ENCODE measurements around the gene NEK7.
"Not testable (repeated sequence)": the region's sequence is repeated elsewhere in the genome, so short reads cannot be mapped to it uniquely, and the experiment has no call there.

Gene NEK7

DNA sequence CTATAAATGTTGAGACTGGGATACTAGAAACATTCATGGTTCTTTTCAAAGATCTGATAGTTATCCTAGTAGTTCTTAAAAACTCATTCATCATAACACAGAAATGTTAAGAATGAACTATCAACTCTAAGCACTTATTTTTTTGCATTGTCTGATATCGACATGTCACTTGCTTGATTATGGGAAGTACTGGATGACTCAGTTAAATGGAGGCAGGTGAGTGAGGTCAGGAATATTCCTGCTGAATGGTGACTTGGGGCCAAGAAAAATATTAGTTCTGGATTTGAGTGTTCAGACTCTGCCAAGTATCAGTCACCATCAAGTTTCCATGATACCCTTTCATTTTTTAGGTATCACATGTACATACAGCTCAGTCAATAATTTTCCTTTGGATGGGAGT lies 63.6 kb downstream of the NEK7 start:
- Histone ChIP-seq H2AFZ (ENCODE audit: low read length) (no peak overlapping the region), H3K9me3 (replicated peaks; ENCODE audit: insufficient read depth, low read length) (no peaks in the 10 kb centered on the region), H3K36me3 (replicated peaks; ENCODE audit: insufficient read depth, low read length) (no peaks in the 10 kb centered on the region), H4K20me1 (ENCODE audit: insufficient read depth, low read length) (no peaks in the 10 kb centered on the region), H3K9me2 (replicated peaks; ENCODE audit: insufficient read depth, low read length) (no peaks in the 10 kb centered on the region), H3K79me2 (ENCODE audit: low read length) (peaks cover 15% of the 10 kb centered on the region), H3F3A (ENCODE audit: insufficient read depth, low read length) (no peaks in the 10 kb centered on the region), H3K9ac (ENCODE audit: low read length) (no peak overlapping the region), H3K4me3 (ENCODE audit: low read length) (no peak overlapping the region), H3K27ac (ENCODE audit: low read length) (no peak overlapping the region), H3K4me2 (ENCODE audit: low read depth, low read length) (no peak overlapping the region), H3K27me3 (replicated peaks; ENCODE audit: insufficient read depth, low read length) (no peaks in the 10 kb centered on the region), H3K4me1 (ENCODE audit: low read length) (no peaks in the 10 kb centered on the region)
- DNase-seq, result no peak
- TF ChIP-seq, protein P1, sequence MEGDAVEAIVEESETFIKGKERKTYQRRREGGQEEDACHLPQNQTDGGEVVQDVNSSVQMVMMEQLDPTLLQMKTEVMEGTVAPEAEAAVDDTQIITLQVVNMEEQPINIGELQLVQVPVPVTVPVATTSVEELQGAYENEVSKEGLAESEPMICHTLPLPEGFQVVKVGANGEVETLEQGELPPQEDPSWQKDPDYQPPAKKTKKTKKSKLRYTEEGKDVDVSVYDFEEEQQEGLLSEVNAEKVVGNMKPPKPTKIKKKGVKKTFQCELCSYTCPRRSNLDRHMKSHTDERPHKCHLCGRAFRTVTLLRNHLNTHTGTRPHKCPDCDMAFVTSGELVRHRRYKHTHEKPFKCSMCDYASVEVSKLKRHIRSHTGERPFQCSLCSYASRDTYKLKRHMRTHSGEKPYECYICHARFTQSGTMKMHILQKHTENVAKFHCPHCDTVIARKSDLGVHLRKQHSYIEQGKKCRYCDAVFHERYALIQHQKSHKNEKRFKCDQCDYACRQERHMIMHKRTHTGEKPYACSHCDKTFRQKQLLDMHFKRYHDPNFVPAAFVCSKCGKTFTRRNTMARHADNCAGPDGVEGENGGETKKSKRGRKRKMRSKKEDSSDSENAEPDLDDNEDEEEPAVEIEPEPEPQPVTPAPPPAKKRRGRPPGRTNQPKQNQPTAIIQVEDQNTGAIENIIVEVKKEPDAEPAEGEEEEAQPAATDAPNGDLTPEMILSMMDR (IDR thresholded peaks at IDR 0.05; ENCODE audit: low read length), result no peak
- TF ChIP-seq EZH2 (optimal IDR thresholded peaks at IDR 0.05; ENCODE audit: low read depth, low read length) (no peak), EZH2phosphoT487 (IDR thresholded peaks at IDR 0.05; ENCODE audit: low read length) (no peak)

DNA sequence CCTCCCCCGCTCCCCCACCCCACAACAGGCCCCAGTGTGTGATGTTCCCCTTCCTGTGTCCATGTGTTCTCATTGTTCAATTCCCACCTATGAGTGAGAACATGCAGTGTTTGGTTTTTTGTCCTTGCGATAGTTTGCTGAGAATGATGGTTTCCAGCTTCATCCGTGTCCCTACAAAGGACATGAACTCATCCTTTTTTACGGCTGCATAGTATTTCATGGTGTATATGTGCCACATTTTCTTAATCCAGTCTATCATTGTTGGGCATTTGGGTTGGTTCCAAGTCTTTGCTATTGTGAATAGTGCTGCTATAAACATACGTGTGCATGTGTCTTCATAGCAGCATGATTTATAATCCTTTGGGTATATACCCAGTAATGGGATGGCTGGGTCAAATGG lies 70.2 kb downstream of the NEK7 start:
- H3K9me2 ChIP-seq (replicated peaks; ENCODE audit: insufficient read depth, low read length); H2AFZ ChIP-seq (ENCODE audit: low read length); H3F3A ChIP-seq (ENCODE audit: insufficient read depth, low read length); H3K27me3 ChIP-seq (replicated peaks; ENCODE audit: insufficient read depth, low read length); H3K36me3 ChIP-seq (replicated peaks; ENCODE audit: insufficient read depth, low read length); DNase-seq; H4K20me1 ChIP-seq (ENCODE audit: insufficient read depth, low read length); H3K4me2 ChIP-seq (ENCODE audit: low read depth, low read length); H3K4me1 ChIP-seq (ENCODE audit: low read length); H3K9ac ChIP-seq (ENCODE audit: low read length); H3K4me3 ChIP-seq (ENCODE audit: low read length); H3K9me3 ChIP-seq (replicated peaks; ENCODE audit: insufficient read depth, low read length); H3K27ac ChIP-seq (ENCODE audit: low read length): not testable (repeated sequence)
- H3K79me2 ChIP-seq (ENCODE audit: low read length), result peaks cover 27% of the 10 kb centered on the region

DNA sequence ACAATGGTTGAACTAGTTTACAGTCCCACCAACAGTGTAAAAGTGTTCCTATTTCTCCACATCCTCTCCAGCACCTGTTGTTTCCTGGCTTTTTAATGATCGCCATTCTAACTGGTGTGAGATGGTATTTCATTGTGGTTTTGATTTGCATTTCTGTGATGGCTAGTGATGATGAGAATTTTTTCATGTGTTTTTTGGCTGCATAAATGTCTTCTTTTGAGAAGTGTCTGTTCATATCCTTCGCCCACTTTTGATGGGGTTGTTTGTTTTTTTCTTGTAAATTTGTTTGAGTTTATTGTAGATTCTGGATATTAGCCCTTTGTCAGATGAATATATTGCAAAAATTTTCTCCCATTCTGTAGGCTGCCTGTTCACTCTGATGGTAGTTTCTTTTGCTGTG lies 70.7 kb downstream of the NEK7 start:
- DNase-seq; H3K4me1 ChIP-seq (ENCODE audit: low read length); H3K27me3 ChIP-seq (replicated peaks; ENCODE audit: insufficient read depth, low read length); H4K20me1 ChIP-seq (ENCODE audit: insufficient read depth, low read length); H3F3A ChIP-seq (ENCODE audit: insufficient read depth, low read length); H3K9me3 ChIP-seq (replicated peaks; ENCODE audit: insufficient read depth, low read length); H3K9ac ChIP-seq (ENCODE audit: low read length); H3K27ac ChIP-seq (ENCODE audit: low read length); H3K4me2 ChIP-seq (ENCODE audit: low read depth, low read length); H3K4me3 ChIP-seq (ENCODE audit: low read length); H2AFZ ChIP-seq (ENCODE audit: low read length); H3K36me3 ChIP-seq (replicated peaks; ENCODE audit: insufficient read depth, low read length); H3K9me2 ChIP-seq (replicated peaks; ENCODE audit: insufficient read depth, low read length): not testable (repeated sequence)
- peaks cover 31% of the 10 kb centered on the region for H3K79me2 ChIP-seq (ENCODE audit: low read length)

DNA sequence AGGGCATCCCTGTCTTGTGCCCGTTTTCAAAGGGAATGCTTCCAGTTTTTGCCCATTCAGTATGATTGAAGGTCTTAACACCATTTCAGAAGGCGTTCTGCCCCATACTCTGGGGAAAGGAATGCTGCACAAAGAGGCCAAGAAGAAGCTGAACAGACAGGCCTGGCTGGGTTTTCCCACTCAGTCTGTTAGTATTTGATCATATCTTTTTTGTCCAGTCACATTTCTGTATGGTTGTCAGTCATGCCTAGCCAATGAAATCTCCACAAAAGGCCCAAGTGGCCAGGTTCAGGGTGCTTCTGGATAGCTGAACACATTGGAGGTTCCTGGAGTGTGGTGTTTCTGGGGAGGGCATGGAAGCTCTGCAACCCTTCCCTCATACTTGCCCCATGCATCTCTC lies 72.1 kb downstream of the NEK7 start:
- Histone ChIP-seq H3K9me3 (replicated peaks; ENCODE audit: insufficient read depth, low read length) (no peaks in the 10 kb centered on the region), H2AFZ (ENCODE audit: low read length) (no peak overlapping the region), H3K4me3 (ENCODE audit: low read length) (no peak overlapping the region), H3K4me2 (ENCODE audit: low read depth, low read length) (no peak overlapping the region), H4K20me1 (ENCODE audit: insufficient read depth, low read length) (no peaks in the 10 kb centered on the region), H3K27ac (ENCODE audit: low read length) (no peak overlapping the region), H3K9me2 (replicated peaks; ENCODE audit: insufficient read depth, low read length) (no peaks in the 10 kb centered on the region), H3K79me2 (ENCODE audit: low read length) (peaks cover 31% of the 10 kb centered on the region), H3K9ac (ENCODE audit: low read length) (no peak overlapping the region), H3K4me1 (ENCODE audit: low read length) (no peaks in the 10 kb centered on the region), H3K36me3 (replicated peaks; ENCODE audit: insufficient read depth, low read length) (no peaks in the 10 kb centered on the region), H3F3A (ENCODE audit: insufficient read depth, low read length) (no peaks in the 10 kb centered on the region), H3K27me3 (replicated peaks; ENCODE audit: insufficient read depth, low read length) (no peaks in the 10 kb centered on the region)
- DNase-seq, result no peak
- TF ChIP-seq EZH2phosphoT487 (IDR thresholded peaks at IDR 0.05; ENCODE audit: low read length) (no peak), EZH2 (optimal IDR thresholded peaks at IDR 0.05; ENCODE audit: low read depth, low read length) (no peak)
- TF ChIP-seq, protein P1 (IDR thresholded peaks at IDR 0.05; ENCODE audit: low read length), result no peak
